WI38 (cell line): ENCODE data around the gene SERTAD4.

Source experiments
- H3K4me3 ChIP-seq: 2 replicates; pipeline ENCODE4 v1.5.1; 2011; ENCODE audit warnings: low read depth, mild to moderate bottlenecking, control low read depth, low read length
- CTCF ChIP-seq: IDR thresholded peaks from 2 replicates; pipeline ENCODE4 v1.5.1; 2012; ENCODE audit warnings: low read depth, mild to moderate bottlenecking, control low read depth, low read length

The SERTAD4 gene

GRCh38 chr1:210201681-210202080, 30.9 kb upstream of the SERTAD4 start:
- no peak overlapping the region for H3K4me3 ChIP-seq
- no peak for TF ChIP-seq CTCF

GRCh38 chr1:210207597-210208450, 24.8 kb upstream of the SERTAD4 start:
- no peak overlapping the region for H3K4me3 ChIP-seq
- no peak for TF ChIP-seq CTCF

GRCh38 chr1:210213335-210213734, 19.3 kb upstream of the SERTAD4 start:
- TF ChIP-seq CTCF: no peak

GRCh38 chr1:210214573-210215409, 17.8 kb upstream of the SERTAD4 start:
- H3K4me3 ChIP-seq: no peak overlapping the region
- no peak for TF ChIP-seq CTCF

More at GRCh38 chr1:210213335-210213734, 19.3 kb upstream of the SERTAD4 start:
- no peak overlapping the region for H3K4me3 ChIP-seq

- H3K4me3 ChIP-seq: no peak overlapping the region
- TF ChIP-seq CTCF: no peak
These were observed 15.1 kb upstream of the SERTAD4 start for GRCh38 chr1:210217482-210217881.

GRCh38 chr1:210218047-210218446, 14.5 kb upstream of the SERTAD4 start:
- TF ChIP-seq CTCF: no peak
- H3K4me3 ChIP-seq: no peak overlapping the region
